Liver (tissue), 9 donors: ENCODE data around the gene PROSER3. TPM values are rescaled to one million over a fixed set of nuclear protein-coding genes. Genes with fewer than 3 reads are reported as not detected.

Experiments
- DNase-seq: peaks from one replicate; pipeline ENCODE4 v3.0.0-alpha.2; 2017; ENCODE audit warnings: low spot score
- H3K27ac ChIP-seq, 2 donors: one replicate each; pipeline ENCODE4 v1.7.0; 2013; ENCODE audit warnings: inconsistent platforms in 2 of 2, low read length in 2 of 2, control low read depth in 1 of 2, low read depth in 1 of 2, mild to moderate bottlenecking in 1 of 2
- H3K27me3 ChIP-seq, 4 donors: one replicate each; pipeline versions ENCODE4 v1.6.1 to v1.7.0; 2013; ENCODE audit warnings: low read length in 3 of 4, inconsistent platforms in 1 of 4, mild to moderate bottlenecking in 1 of 4, moderate library complexity in 1 of 4; ENCODE audit not compliant: control insufficient read depth in 4 of 4, insufficient read depth in 4 of 4
- H3K36me3 ChIP-seq, 4 donors: one replicate each; pipeline versions ENCODE4 v1.6.1 to v1.7.0; 2013; ENCODE audit warnings: low read length in 3 of 4, mild to moderate bottlenecking in 3 of 4, low read depth in 1 of 4, moderate library complexity in 1 of 4; ENCODE audit not compliant: control insufficient read depth in 4 of 4, insufficient read depth in 3 of 4
- H3K4me1 ChIP-seq, 4 donors: one replicate each; pipeline versions ENCODE4 v1.6.1 to v1.7.0; 2013; ENCODE audit warnings: low read length in 3 of 4, mild to moderate bottlenecking in 3 of 4, moderate library complexity in 1 of 4; ENCODE audit not compliant: control insufficient read depth in 4 of 4, insufficient read depth in 4 of 4
- H3K4me3 ChIP-seq, 3 donors: one replicate each; pipeline versions ENCODE4 v1.6.1 to v1.7.0; 2013; ENCODE audit warnings: low read length in 3 of 3, control low read depth in 1 of 3, low read depth in 1 of 3, mild to moderate bottlenecking in 1 of 3
- H3K9ac ChIP-seq, 2 donors: one replicate each; pipeline ENCODE4 v1.7.0; 2013; ENCODE audit warnings: low read length in 2 of 2, mild to moderate bottlenecking in 2 of 2, moderate library complexity in 2 of 2, control low read depth in 1 of 2, low read depth in 1 of 2
- H3K9me3 ChIP-seq, 4 donors: one replicate each; pipeline versions ENCODE4 v1.6.1 to v1.7.0; 2013; ENCODE audit warnings: low read length in 3 of 4; ENCODE audit not compliant: control insufficient read depth in 4 of 4
- ATF3 ChIP-seq: IDR thresholded peaks from 2 replicates; pipeline ENCODE4 v1.6.1; 2016; ENCODE audit warnings: antibody characterized with exemption
- CTCF ChIP-seq: fragments of 150-350 bp; IDR thresholded peaks from 2 replicates; pipeline ENCODE4 v1.5.1; 2017; ENCODE audit warnings: improper control_type of control experiment, low read depth, low read length; ENCODE audit not compliant: missing input control
- EGR1 ChIP-seq, 2 donors: IDR thresholded peaks; 2 replicates each; pipeline ENCODE4 v1.6.1; 2016 to 2018; ENCODE audit warnings: antibody characterized with exemption in 2 of 2, low read depth in 2 of 2
- FOXA1 ChIP-seq: IDR thresholded peaks from 2 replicates; pipeline ENCODE4 v1.6.1; 2016; ENCODE audit warnings: antibody characterized with exemption
- FOXA2 ChIP-seq: IDR thresholded peaks from 2 replicates; pipeline ENCODE4 v1.6.1; 2016; ENCODE audit warnings: antibody characterized with exemption
- GABPA ChIP-seq, 2 donors: IDR thresholded peaks in 1 of 2; conservative IDR thresholded peaks in 1 of 2; 2 replicates each; pipeline ENCODE4 v1.6.1; 2016; ENCODE audit warnings: antibody characterized with exemption in 2 of 2, mild to moderate bottlenecking in 1 of 2, moderate library complexity in 1 of 2
- HNF4A ChIP-seq, 2 donors: conservative IDR thresholded peaks; 2 replicates each; pipeline ENCODE4 v1.6.1; 2016; ENCODE audit warnings: antibody characterized with exemption in 2 of 2, mild to moderate bottlenecking in 2 of 2
- HNF4G ChIP-seq: IDR thresholded peaks from 2 replicates; pipeline ENCODE4 v1.6.1; 2016; ENCODE audit warnings: antibody characterized with exemption
- JUND ChIP-seq, 2 donors: IDR thresholded peaks; 2 replicates each; pipeline ENCODE4 v1.6.1; 2016; ENCODE audit warnings: antibody characterized with exemption in 2 of 2
- MAX ChIP-seq: IDR thresholded peaks from 2 replicates; pipeline ENCODE4 v1.6.1; 2016; ENCODE audit warnings: antibody characterized with exemption
- NR2F2 ChIP-seq: IDR thresholded peaks from 2 replicates; pipeline ENCODE4 v1.6.1; 2016; ENCODE audit warnings: antibody characterized with exemption
- REST ChIP-seq: IDR thresholded peaks from 2 replicates; pipeline ENCODE4 v1.6.1; 2016; ENCODE audit warnings: antibody characterized with exemption, mild to moderate bottlenecking
- RXRA ChIP-seq, 2 donors: IDR thresholded peaks; 2 replicates each; pipeline ENCODE4 v1.6.1; 2017 to 2018; ENCODE audit warnings: antibody characterized with exemption in 2 of 2, mild to moderate bottlenecking in 1 of 2
- TAF1 ChIP-seq: conservative IDR thresholded peaks from 2 replicates; pipeline ENCODE4 v1.6.1; 2016; ENCODE audit warnings: antibody characterized with exemption, mild to moderate bottlenecking
- YY1 ChIP-seq: IDR thresholded peaks from 2 replicates; pipeline ENCODE4 v1.6.1; 2016; ENCODE audit warnings: antibody characterized with exemption, mild to moderate bottlenecking
- ZBTB33 ChIP-seq: IDR thresholded peaks from 2 replicates; pipeline ENCODE4 v1.6.1; 2016; ENCODE audit warnings: antibody characterized with exemption
- WGBS: extraction: QIAGEN DNeasy Blood & Tissue Kit; methylation state at CpG from one replicate; pipeline ENCODE4 v1.1.7; 2013; 5-methylcytosine and 5-hydroxymethylcytosine counted together
- polyA plus RNA-seq, 2 donors: library from polyadenylated mRNA; stranded (reverse) in 1 of 2; unstranded in 1 of 2; fragments of 200-250 nt in 1 of 2; fragments of >200 nt in 1 of 2; fragmentation: Nextera tagmentation in 1 of 2; extraction: Ambion mirVana in 1 of 2; gene quantifications; one replicate each; pipeline versions ENCODE4 v1.2.1 to v1.2.3, GENCODE V29; 2013 to 2015
- total RNA-seq, 2 donors: library from RNA; depleted of rRNA; stranded (reverse); fragments of >200 nt; gene quantifications; one replicate each; pipeline ENCODE4 v1.2.3, GENCODE V29; 2014
- donor health status: healthy.
- donor health status: healthy.
- donor health status: healthy.
- donor health status: healthy.
- donor health status: healthy.

The PROSER3 gene
- total and polyA plus RNA-seq, 4 donors: 2.1 to 4.5 (median 2.7) TPM

GRCh38 chr19:35712567-35713505 lies 45.1 kb upstream of the PROSER3 start:
- Histone ChIP-seq H3K9me3 (no peaks in the 10 kb centered on the region), H3K4me3 (no peak overlapping the region), H3K27ac (no peak overlapping the region), H3K36me3 (no peaks in the 10 kb centered on the region), H3K4me1 (peaks cover 5 to 15% (median 8%) of the 10 kb centered on the region in 4 donors), H3K27me3 (no peaks in the 10 kb centered on the region), H3K9ac (no peak overlapping the region)
- DNase-seq: peak; percentile 58
- TF ChIP-seq JUND (IDR thresholded peaks at IDR 0.05) (no peak), EGR1 (IDR thresholded peaks at IDR 0.05; ENCODE audit: low read depth in 2 of 2) (no peak), FOXA1 (no peak), REST (no peak), TAF1 (no peak), HNF4G (no peak), RXRA (IDR thresholded peaks at IDR 0.05) (no peak), CTCF (no peak), FOXA2 (no peak), ZBTB33 (no peak), MAX (no peak), YY1 (no peak), GABPA (IDR thresholded peaks at IDR 0.05 in 1 of 2, conservative IDR thresholded peaks at IDR 0.05 in 1 of 2) (no peak), HNF4A (conservative IDR thresholded peaks at IDR 0.05) (no peak), NR2F2 (no peak), ATF3 (no peak)
- 76% methylated on average over 11 of the region's 11 CpGs for WGBS
